Left kidney (tissue), 8 donors: Measurements from ENCODE around the gene KLHL13. TPM values are rescaled to one million over a fixed set of nuclear protein-coding genes. Genes with fewer than 3 reads are reported as not detected.
"Not testable (repeated sequence)": the region's sequence is repeated elsewhere in the genome, so short reads cannot be mapped to it uniquely, and the experiment has no call there.

Source experiments
- DNase-seq: peaks from one replicate; pipeline ENCODE4 v3.0.0-alpha.2; 2013
- long read RNA-seq, 8 donors: transcript quantifications; one replicate each; lab custom pipeline, GENCODE V29; 2026
- polyA plus RNA-seq: library from polyadenylated mRNA; unstranded; fragments of 120-200 nt; gene quantifications from one replicate; pipeline ENCODE4 v1.2.1, GENCODE V29; 2013; ENCODE audit not compliant: insufficient read length

KLHL13 gene, protein sequence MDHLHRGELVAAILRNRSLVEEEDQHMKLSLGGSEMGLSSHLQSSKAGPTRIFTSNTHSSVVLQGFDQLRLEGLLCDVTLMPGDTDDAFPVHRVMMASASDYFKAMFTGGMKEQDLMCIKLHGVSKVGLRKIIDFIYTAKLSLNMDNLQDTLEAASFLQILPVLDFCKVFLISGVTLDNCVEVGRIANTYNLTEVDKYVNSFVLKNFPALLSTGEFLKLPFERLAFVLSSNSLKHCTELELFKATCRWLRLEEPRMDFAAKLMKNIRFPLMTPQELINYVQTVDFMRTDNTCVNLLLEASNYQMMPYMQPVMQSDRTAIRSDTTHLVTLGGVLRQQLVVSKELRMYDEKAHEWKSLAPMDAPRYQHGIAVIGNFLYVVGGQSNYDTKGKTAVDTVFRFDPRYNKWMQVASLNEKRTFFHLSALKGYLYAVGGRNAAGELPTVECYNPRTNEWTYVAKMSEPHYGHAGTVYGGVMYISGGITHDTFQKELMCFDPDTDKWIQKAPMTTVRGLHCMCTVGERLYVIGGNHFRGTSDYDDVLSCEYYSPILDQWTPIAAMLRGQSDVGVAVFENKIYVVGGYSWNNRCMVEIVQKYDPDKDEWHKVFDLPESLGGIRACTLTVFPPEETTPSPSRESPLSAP
- polyA plus RNA-seq, result 93.9 TPM
- long read RNA-seq, donor 1, full-length matches to known transcripts, result 27 of 40 reads
- long read RNA-seq, donor 1, partial matches to known transcripts, result 13 of 40 reads
- long read RNA-seq, donor 1, other reads (novel, unspliced or antisense), result 0 of 40 reads
- long read RNA-seq, donor 2, transcript KLHL13-204 (7 exons, 3,256 nt), result major isoform, 17 of 24 reads
- long read RNA-seq, donor 2, partial matches to known transcripts, result 6 of 24 reads
- long read RNA-seq, donor 2, other reads (novel, unspliced or antisense), result 0 of 24 reads
- long read RNA-seq, donor 3, transcript KLHL13-204 (7 exons, 3,256 nt), result major isoform, 8 of 21 reads
- long read RNA-seq, donor 3, partial matches to known transcripts, result 10 of 21 reads
- long read RNA-seq, donor 3, other reads (novel, unspliced or antisense), result 0 of 21 reads
- long read RNA-seq, donor 4, full-length matches to known transcripts, result 1 of 1 reads
- long read RNA-seq, donor 4, partial matches to known transcripts, result 0 of 1 reads
- long read RNA-seq, donor 4, other reads (novel, unspliced or antisense), result 0 of 1 reads
- long read RNA-seq, donor 5, full-length matches to known transcripts, result 21 of 32 reads
- long read RNA-seq, donor 5, partial matches to known transcripts, result 11 of 32 reads
- long read RNA-seq, donor 5, other reads (novel, unspliced or antisense), result 0 of 32 reads
- long read RNA-seq, donor 6, full-length matches to known transcripts, result 12 of 18 reads
- long read RNA-seq, donor 6, partial matches to known transcripts, result 6 of 18 reads
- long read RNA-seq, donor 6, other reads (novel, unspliced or antisense), result 0 of 18 reads
- long read RNA-seq, donor 7, transcript KLHL13-204 (7 exons, 3,256 nt), result major isoform, 19 of 40 reads
- long read RNA-seq, donor 7, partial matches to known transcripts, result 21 of 40 reads
- long read RNA-seq, donor 7, other reads (novel, unspliced or antisense), result 0 of 40 reads
- long read RNA-seq, donor 8, transcript KLHL13-204 (7 exons, 3,256 nt), result major isoform, 10 of 10 reads
- long read RNA-seq, donor 8, partial matches to known transcripts, result 0 of 10 reads
- long read RNA-seq, donor 8, other reads (novel, unspliced or antisense), result 0 of 10 reads

DNA sequence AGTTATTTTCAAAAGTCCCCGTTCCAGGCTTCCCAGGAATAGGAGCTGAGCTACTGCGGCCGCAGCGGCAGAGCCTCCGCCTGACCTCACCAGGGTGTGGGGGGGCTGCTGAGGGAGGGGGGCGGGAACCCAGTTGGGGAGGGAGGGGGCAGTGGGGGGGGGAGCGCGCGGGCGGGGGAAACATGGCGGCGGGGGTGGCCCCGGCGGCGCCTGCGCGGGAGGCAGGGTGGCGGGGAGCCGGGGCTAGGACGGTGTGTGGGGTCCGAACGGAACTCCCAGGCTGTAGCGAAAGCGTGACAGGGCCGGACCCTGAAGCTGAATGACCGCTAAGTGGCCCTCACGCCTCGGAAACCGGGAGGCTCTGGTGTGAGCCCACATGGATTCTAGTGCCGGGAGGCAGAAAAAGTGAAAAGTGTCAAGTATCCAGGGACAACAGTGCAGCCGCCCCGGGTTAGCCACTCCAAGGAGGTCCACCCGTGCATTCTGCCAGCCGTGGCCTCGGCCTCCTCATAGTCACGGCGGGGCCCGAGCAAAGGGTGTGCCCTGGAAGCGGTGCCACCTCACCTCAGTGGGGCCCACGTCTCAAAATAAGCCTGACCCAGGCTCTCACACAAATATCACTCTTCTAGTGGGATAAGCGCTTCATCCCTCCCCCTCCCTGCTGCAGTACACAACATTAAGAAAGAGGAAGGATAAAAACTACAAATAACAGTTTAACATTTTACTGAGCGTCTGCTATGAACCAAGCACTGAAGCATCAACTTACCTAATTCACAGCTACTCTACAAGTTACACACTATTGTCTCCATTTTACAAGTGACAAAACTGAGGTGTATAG, at the start of gene KLHL13:
Gene KLHL13 (minus strand): TSS at position 98 of the 838 bp plus-strand sequence. CDS start 88,337 bp downstream, outside the sequence.
- peak; percentile 50 for DNase-seq

DNA sequence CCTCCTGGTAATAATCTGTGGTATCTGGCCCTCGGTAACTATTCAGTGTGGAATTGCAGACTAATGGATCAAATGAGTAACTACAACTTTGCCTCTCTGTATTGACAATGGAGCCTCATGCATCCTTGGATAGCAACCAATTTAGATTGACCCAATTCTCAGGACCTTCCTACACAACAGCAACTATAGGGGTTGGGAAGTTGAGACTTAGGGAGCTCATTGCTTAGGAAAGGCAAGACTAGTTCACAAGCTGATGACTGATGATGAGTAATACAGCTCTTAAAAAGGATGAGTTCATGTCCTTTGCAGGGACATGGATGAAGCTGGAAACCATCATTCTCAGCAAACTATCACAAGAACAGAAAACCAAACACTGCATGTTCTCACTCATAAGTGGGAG, 47.5 kb upstream of the KLHL13 start:
- DNase-seq, result no peak

DNA sequence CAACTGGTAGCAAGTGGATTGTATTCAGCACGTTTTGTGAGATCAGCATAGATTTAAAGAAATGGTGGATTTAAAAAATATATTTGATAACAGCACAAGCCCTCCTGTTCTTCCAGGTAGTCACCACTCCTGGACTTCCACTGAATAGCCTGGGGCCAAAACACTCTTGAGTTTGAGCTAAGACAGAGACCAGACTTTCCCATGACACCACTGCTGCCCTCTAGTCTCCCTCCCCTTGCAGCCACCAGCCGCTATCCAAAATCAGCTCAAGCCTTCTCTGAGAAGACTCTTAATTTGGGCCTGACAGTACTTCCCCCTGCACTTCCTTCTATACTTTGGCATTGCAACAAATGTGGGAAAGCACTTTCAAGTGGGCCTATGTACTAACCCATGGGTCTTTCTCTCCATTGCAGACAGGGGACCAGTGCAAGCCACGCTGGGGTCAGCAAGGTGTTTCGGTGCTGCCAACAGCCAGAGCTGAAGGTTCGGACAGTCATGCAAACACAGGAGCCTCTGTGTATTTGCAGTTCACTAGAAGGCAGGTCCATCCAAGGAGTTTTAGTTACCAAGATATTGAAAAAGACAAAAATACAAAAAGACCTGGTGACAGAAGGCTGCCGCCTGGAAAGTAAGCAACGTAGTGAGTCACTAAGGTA, 40.5 kb upstream of the KLHL13 start:
- DNase-seq, result no peak

DNA sequence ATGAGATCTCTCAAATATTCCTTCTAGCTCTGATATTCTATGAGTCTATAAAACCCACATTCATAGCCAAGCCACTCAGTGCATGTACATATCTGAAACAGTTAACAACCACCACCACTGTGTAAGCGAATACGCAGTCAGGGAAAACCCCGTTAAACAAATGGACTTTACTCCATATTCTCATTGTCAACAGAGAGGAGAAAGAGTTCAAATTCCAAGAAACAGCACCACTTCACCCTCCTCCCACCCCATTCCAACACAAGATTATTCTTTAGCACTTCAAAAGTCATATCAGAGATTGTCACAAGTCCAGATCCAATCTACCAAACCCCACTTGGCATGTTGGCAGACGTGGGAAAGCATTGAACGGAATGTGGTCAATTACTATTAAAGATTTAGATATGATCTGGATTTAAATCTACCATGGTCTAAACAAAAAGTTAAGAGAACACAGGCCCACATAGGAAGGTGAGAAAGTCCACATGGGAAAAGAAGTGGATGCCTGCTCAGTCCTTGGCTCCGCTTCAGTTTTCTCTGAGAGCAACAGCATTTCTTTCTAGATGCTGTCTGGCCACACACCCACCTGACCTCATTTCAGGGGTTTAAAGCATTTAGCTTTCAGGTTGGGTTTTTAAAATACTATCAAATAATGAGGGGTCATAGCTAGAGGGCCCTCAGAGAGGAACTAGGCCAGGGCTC, 39.8 kb upstream of the KLHL13 start:
- DNase-seq, result no peak

DNA sequence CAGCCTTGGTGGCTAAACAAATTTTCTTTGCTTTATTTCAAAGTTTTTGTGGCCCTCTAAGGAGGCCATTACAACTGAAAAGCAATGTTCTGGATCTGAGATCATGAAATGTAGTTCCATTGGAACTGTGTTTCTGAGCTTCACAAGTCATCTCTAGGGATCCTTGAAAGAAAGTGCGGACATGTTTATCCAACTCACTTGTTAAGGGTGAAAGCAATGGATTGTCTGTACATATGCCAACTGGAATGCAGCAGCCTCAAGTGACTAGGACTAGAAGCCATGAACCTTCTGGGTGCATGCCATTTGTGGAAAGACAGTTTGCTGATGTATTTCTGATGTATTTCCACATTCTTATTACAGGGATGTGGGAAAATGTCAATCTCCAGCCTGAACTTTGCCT, 36.7 kb upstream of the KLHL13 start:
- DNase-seq, result no peak

DNA sequence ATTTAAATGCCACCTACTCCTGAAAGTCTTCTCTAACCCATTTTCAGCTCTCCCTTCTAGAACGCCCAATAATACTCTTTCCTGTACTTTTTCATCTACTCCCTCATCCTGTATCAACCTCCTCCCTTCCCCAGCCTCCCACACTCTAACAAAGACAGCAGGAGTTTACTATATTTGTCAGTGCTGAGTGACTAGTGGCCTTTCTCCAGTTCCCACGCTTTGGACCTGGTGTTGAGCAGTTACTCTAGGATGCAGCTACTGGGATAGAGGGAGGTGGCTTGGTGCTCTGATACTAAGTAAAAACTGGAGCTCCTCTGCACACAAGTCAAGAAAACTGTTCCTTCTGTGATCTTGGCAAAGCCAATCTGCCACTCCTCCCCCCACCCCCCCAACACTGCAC, 36.1 kb upstream of the KLHL13 start:
- no peak for DNase-seq

DNA sequence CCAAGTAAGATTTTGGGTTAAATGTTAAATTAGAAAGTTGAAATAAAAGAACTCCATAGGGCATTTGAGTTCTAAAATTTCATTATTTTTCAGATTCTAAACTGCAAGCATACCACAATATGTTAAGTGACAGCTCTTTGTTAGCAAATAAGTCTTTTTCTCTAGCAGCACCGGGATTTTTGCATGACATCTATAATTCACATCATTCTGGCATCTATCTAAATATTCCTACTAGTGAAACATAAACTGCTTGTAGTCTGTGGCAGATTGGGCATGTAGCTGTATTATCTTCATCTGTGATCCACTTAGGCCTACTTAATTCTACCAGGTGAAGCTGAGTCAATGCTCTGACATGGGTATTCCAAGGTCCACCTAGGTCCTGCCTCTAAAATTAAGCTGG, 32.1 kb upstream of the KLHL13 start:
- no peak for DNase-seq

DNA sequence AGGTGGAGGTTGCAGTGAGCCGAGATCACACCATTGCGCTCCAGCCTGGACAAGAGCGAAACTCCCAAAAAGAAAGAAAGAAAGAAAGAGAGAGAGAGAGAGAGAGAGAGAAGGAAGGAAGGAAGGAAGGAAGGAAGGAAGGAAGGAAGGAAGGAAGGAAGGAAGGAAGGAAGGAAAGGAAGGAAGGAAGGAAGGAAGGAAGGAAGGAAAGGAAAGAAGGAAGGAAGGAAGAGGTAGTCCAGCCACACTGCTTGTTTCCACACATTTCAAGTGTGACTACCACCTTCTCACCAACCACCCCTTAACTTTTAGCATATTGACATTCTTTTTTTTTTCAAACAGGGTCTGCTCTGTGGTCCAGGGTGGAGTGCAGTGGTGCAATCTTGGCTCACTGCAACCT, 31.2 kb upstream of the KLHL13 start:
- DNase-seq, result not testable (repeated sequence)

DNA sequence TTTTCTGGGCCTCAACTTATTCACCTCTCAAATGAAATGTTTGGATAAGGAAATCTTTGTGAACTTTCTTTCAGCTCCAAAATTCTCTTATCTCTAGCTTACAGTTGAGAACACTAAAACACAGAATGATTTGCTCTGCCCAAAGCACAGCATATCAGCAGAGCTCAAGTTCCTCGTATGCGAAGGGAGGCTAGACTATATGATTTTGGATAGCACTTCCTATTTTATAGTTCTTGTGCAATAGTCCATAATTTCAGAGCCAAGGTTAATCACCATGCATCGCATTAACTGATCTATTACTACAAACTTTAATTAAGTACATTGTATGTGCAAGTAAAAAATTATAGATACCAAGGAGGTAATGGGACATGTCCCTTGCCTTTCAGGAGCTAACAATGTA, 27.0 kb upstream of the KLHL13 start:
- no peak for DNase-seq

DNA sequence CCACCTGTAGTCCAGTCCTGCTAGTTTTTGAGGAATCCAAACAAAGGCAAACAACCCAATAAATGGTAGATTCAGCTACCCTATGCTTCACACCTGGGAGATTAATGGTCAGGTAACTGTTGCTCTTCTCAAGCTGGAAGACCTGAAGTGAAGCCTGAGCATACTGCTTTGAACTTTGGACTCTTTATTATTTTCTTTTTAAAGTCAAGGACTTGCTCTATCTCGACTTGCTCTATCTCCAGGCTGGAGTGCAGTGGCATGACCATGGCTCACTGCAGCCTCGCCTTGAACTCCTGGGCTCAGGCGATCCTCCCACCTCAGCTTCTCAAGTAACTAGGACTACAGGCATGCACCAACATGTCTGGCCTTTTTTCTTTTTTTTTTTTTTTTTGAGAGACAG, 14.7 kb upstream of the KLHL13 start:
- DNase-seq, result no peak

DNA sequence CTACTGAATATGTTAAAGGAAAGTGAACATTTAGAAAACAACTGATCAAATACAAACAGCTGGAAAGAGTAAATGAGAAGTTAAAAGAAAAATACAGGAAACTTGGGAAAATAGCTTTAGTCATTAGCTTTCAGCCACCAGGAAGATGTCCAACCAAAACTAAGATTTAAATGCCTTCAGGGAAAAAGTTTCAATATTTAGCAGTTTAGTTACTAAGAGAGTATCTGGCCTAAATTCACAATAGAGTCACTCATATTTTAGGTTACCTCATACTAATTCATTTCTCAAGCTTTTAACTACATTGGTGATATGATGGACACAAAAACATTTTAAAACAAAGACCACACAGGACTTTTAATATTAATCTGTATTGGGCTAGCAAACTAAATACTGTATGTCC, 13.1 kb upstream of the KLHL13 start:
- no peak for DNase-seq

DNA sequence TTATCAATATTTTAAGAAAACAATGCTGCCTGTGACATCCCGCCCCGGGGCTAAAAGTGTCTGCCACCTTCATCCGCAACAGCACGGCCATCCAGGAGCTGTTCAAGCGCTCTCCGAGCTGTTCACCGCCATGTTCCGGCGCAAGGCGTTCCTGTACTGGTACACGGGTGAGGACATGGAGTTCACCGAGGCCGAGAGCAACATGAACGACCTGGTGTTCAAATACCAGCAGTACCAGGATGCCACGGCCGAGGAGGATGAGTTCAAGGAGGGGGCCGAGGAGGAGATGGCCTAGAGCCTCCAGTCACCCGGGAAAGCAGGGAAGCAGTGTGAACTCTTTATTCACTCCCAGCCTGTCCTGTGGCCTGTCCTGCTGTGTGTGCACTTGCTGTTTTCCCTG, 12.1 kb upstream of the KLHL13 start:
- DNase-seq, result no peak

DNA sequence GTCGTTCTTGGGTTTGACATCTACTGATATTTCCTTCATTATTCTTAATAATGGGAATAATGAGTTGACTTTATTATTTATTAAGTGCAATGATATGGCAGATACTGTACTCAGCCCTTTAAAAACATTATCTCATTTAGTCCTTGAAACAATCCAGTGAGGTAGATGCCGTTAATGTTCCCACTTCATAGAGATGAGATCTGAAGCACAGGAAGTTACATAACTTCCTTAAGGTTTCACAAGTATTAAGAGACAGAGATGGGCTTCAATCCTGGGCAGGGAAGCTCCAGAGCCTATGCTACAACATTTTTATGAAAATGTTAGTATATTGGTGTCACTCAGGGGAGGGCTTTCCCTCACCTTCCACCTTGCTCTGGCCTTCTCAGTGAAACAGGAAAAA, 9.7 kb upstream of the KLHL13 start:
- no peak for DNase-seq

DNA sequence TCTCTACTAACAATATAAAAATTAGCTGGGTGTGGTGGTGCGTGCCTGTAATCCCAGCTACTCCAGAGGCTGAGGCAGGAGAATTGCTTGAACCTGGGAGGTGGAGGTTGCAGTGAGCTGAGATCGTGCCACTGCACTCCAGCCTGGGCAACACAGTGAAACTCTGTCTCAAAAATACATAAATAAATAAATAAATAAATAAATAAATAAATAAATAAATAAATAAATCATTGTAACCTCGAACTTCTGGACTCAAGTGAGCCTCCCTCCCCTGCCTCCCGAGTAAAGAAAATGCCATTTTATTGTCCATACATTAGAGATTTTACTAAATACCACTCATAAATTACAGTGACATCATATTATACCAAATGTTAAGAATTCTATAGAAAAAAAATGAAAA, 7.6 kb upstream of the KLHL13 start:
- DNase-seq, result not testable (repeated sequence)

DNA sequence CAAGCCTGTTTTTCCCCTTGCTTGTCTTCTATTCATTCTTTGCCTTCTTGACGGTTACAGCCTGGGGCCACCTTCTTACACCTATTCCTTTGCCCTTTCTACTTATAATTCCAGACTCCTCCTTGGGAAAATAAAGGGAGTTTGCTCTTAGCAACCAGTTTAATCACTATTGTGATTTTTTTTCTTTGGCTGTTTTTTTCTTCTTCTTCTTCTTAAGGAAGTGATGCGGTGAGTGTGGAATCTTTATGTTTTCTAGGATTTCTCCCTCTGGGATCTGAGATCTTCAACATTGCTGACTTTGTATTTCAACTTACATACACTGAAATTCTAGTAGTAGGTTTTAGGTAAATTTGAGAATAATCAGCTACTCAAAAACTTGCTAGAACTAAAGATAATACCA, 1.1 kb upstream of the KLHL13 start:
- no peak for DNase-seq

DNA sequence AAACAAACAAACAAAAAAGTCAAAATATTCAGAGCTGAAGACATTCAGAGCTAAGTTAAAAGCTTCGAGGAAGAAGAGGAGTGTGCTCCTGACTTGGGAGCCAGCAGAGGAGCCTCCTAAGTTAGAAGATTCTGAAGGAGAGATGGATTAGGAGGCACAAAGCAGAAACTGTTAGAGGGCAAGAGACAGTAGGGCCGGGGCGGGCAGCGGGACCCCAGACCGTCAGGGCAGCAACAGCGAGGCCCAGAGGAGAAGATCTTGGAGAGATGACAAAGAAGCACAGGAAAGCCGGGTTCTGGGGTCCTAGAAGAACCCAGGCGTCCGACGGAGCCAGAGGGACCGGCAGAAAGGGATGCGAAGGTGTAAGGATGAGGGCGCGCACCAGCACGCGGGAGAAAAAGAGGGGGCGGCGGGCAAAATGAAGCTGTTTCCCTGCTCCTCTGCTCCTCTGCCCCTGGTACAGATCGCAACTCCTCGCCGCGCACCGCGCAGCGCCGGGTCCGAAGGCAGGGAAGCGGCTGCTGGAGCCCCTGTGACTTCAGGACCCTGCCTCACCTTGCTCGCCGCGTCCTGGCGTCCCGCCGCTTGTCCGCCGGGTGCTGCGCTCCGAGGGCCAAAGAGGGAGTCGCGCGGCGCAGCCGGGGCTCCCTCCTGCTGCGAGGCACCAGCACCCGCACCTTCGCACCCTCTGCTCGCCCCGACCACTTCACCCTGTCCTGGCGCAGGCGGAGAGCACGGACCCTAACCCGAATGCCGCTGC, 477 bp downstream of the KLHL13 start:
- peak; percentile 7 for DNase-seq

DNA sequence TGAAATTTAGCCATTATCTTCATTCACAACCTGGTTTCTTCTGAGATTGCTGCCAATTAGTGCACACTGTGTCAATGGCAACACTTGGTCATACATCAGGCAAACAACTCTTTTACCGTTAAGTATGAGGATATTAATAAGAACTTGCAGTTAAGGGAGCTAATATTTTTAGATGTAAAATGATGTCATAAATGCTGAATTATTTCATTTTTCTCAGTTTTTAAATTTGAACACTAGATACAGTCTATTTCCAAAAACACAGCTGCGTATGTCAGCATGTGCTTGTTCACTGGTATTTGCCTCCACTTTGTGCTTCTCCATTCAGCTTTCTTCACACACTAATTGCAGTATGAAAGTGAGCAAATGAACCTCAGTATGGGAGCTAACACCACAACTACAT, 1.6 kb downstream of the KLHL13 start:
- no peak for DNase-seq

DNA sequence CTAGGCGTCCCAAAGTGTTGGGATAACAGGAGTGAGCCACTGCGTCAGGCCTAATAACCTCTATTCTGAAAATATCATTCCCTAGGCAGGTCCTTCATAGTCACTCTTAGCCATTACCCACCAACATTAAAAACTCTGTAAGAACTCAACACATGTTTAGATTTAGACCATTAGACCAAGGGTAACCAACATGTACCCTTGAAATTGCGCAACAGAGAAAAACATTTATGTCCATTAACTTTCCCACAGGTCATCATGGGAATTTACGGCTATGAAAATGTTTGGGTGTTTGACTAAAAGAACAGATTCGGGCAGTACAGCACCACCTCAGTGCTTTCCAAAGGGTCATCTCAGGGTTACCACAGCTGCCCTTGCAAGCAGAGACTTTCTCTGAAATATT, 7.5 kb downstream of the KLHL13 start:
- DNase-seq, result no peak
